Superior temporal gyrus (tissue), 1 donor: ENCODE measurements around the gene PALM.
"Not testable (repeated sequence)": the region's sequence is repeated elsewhere in the genome, so short reads cannot be mapped to it uniquely, and the experiment has no call there.

Source experiments
- DNase-seq: peaks from one replicate; pipeline ENCODE4 v3.0.0-alpha.2; 2016; ENCODE audit errors: extremely low spot score

The PALM gene

DNA sequence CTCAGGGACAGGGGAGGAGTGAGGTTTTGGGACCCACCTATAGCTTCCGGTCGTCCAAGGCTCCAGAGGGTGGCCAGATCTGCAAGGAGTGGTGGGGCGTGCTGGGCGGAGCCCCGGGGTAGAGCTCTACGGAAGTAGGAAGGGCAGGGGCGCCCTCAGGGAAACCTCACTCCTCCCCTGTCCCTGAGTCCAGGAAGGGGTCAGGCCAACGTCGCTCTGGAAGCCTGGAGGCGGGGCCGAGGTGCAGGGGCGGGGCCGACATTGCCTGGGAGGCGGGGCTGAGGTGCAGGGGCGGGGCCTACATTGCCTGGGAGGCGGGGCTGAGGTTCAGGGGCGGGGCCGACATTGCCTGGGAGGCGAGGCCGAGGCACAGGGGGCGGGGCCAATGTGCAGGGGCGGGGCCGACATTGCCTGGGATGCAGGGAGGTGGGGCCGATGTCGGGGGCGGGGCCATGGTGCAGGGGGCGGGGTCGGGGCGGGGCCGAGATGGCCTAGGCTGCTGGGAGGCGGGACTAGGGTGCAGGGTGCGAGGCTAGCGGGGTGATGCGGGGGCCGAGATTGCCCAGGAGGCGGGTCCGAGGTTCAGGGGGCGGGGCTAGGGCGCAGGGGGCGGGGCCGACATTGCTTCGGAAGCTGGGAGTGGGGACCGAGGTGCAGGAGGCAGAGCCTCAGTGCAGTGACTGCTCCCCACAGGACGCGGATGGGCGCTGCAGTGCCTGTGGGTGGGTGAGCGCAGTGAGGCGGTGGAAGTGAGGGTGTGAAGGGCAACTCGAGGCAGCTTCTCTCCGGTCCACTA, 4.9 kb upstream of the PALM start:
- no peak for DNase-seq

DNA sequence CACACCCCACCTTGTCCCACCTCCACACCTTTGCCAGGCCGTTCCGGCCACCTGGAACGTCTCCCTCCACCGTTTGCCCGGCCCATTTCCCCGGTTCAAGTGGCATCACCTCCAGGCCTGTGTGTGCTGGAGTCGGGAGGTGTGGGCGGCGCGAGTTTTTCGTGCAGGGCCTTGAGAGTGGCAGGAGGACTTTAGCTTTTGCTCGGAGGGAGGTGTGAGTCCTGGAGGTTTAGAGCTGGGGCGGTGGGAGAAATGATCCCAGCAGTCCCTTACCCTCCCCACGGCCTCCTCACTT, 4.3 kb upstream of the PALM start:
- no peak for DNase-seq

DNA sequence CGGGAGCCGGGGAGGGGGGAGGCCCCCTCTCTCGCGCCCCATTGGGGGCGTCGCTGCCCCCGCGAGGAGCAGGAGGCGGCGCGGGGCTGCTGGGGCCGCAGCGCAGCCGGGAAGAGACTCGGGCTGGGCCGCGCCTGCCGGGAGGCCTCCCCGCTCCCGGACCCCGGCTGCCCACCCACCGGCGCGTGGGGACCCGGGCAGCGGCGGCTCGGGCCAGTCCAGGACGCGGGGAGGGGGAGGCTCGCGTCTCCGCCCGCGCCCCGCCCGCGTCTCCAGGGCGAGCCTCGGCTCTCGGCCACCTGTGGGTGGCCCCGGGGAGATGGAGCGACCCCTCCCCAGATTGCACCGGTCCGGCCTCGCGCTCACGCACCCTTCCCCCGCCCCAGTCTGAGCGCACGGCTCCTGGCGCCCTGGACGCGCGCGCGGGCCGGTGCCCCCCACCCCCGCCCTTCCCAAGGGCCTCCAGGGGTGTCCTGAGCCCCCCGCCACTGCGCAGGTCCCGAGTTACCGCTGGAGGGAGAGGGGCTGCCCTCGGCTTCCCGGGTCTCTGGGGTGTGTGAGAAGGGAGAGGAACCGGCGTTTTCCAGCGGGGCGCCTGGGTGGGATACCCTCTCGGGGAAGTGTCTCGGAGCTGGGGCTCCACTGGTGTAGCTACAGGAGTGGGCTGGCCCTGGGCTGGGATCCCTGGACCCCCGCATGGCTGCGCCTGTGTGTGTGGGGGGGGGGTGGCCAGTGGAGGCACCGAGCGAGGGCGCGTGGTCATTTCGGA, 645 bp downstream of the PALM start:
- no peak for DNase-seq

DNA sequence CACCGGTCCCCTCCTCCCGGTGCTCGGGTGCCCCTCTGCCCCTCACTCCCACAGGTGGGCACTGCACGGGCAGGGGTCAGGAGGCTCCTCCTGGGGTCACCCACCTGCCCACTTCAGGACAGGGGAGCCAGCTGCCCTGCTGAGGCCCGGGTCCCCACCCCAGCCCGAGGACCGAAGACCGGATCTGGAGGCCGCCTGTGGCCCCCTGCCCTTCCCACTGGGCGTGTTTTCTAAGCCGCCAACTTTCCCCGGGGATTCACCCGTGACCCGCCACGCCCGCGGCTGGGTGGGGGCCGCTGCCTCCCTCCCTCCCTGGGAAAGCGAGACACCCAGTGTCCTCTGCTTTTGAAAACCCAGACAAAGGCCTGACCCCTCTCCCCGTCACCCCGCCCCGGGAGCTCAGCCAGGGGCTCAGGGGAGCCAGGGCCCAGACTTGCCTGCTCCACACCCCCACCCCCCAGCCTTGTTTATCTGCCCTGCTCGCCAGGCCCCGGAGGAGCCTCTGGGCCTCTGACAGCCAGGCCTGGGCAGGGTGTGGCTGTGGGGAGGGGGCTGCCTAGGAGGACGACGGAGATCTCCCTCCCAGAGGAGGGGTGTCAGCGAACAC, 1.3 kb downstream of the PALM start:
- DNase-seq: no peak

DNA sequence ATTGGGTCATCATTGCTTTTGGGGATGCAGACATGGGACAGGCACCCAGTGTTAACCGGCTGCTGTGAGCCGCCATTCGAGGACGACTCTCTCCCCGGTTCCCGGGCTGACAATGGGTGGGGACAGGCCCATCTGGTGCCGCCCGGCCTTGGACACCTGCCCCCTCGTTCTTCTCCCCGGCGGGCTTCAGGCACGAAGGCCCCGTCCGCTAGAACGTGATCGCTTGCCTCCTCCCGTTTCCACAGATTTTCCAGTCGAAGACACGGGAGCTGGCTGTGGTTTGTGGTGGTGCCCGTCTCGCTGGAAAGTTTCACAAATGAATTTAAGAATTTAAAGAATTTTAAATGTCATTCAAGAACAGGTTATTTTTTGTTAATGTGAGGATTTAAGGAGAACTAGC, 2.0 kb downstream of the PALM start:
- peak; percentile 20 for DNase-seq

DNA sequence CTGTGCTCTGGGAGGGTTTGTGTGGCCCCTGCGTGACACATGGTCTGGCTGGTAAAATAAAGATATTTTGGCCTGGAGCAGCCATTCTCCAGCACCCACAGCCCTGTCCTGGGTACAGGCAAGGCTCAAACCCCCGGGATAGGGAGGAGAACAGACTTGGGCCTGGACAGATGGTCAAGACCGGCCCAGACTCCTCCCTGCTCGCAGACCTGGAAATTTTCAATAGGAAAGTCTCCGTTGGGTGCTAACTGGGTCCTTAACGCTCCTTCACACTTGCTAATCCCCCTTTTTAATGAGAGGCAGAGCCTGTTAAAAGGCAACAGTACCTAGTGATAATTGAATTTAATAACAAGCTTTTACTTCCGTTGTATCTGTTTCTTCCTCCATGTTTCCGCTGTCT, 2.5 kb downstream of the PALM start:
- peak; percentile 17 for DNase-seq

DNA sequence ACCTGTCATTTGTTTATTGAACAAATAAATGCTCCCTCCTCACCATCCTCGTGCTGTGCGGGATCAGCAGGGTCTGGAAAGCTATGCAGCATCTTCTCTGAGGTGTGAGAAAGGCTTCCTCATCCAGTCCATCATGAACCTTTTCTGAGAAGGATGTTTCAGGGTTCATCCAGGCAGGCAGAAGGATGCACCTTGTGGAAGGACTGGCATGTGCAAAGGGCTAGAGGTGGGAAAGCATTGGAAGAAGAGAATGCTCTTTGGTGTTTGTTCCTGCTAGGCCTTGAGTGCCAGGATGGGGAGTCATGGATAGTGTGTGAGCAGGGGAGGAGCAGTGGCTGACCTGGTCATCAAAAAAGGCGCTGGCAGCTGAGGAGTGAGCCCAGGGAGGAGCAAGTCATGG, 6.6 kb downstream of the PALM start:
- no peak for DNase-seq

DNA sequence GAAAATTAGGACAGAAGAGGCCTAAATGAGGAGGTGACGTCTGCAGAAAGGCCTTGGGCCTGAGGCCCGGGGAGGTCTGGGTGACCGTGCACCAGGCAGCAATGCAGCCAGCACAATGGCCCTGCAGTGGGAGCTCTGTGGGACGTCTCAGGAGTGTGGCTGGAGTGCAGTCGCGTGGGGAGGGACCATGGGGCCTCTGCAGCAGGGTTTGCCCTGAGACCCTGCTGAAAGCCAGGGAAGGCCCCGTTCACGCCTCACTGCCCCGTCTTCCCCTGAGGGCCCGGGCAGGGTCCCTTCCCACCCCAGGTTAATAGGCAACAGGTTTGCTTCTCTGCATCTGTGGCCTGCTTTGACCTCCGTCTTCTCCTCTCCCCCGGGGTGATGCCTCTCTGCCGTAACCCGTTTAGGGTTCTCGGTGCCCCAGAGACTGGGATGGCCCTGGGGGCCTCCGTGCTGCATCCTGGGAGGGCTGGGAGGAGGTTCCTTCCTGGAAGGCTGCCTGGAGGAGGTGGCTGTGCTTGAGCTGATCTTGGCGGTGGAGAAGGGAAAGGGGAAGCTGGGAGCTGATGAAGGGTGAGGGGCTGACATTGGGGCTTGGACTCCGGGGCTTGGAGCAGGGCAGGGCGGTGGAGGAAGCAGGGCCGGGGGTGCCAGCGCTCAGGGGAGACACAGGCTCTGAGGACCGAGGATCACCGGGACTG, 9.7 kb downstream of the PALM start:
- DNase-seq: no peak

DNA sequence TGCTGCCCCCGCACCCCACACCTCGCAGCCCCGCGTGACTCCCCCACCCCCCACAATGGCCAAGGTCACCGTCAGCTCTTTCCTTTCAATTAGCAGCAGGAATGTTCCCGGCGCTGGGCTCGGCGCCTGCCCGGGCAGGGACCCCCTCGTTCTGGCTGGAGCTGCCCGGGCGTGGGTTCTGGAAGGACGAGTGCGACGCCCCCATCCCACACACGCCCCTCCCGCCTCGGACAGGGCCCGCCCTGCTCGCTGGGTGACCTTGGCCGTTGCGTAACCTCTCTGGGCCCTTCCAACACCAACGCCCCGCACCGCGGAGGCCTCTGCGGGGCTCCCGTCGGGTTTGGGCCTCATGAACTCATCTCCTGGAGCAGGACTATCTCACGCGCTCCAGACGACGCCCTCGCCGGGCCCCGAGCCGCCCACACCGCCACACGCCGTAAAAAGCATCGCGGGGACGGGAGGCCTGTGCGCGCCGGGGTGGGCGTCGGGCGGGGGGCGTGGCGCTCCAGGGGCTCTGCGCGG, 10.3 kb downstream of the PALM start:
- DNase-seq: no peak

DNA sequence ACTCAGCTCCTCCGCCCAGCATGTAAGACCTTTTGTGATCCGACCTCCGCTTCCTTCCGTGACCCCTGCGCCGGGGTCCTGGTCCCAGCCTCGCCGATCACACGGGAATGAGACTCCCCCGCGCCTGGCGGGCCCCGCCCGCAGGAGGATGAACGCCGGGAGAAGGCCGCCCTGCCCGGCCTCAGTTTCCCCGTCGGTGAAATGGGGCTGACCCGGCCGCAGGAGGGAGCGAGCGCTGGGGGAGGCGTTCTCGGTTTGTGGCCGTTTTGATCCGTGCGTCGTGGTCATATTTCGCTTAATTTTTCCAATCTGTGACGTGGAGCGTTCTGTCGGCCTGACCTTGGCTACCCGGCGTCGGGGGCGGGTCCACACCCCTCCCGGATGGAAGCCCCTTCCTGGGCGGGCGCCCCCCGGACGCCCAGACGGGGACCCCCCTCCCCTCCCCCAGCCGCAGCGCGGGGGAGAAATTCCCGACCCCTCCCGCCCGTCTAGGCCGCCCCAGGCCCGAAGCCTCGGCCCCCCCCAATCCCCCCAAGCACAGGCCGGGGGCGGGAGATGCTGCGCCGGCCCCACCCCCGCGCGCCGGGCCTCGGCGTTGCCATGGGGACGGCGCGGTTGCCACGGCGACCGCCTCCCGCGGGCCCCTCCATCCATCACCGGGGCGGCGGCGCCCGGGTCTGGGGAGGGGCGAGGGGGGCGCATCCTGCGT, 11.1 kb downstream of the PALM start:
- no peak for DNase-seq

DNA sequence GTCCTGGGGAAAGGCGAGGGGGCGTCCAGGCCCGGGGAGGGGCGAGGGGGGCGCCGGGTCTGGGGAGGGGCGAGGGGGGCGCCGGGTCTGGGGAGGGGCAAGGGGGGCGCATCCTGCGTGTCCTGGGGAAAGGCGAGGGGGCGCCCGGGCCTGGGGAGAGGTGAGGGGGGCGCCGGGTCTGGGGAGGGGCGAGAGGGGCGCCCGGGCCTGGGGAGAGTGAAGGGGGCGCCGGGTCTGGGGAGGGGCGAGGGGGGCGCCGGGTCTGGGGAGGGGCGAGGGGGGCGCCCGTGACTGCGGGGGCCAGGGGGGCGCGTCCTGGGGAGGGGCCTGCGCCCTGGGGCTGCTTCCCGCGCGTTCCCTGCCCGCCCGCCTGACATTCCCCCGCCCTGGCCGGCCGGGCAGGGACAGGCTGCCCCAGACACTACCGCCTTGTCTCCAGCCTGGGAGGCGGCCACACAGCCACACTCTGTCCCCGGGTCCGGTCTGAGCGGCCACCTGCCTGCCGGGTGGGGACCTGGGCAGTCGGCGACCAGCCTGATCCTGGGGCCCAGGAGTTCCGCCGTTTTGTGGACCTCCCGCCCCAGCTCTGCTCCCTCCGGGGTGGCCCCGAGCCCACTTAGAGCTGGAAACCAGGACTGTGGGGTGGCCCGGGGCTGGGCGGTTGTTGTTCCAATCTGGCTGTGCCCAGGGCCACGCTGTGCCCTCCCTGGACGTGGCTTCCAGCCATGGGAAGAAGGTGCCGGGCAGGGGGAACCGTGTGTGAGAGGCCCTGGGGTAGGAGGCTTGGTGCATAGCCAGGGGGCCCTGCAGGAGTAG, 11.8 kb downstream of the PALM start:
- DNase-seq: peak; percentile 50

DNA sequence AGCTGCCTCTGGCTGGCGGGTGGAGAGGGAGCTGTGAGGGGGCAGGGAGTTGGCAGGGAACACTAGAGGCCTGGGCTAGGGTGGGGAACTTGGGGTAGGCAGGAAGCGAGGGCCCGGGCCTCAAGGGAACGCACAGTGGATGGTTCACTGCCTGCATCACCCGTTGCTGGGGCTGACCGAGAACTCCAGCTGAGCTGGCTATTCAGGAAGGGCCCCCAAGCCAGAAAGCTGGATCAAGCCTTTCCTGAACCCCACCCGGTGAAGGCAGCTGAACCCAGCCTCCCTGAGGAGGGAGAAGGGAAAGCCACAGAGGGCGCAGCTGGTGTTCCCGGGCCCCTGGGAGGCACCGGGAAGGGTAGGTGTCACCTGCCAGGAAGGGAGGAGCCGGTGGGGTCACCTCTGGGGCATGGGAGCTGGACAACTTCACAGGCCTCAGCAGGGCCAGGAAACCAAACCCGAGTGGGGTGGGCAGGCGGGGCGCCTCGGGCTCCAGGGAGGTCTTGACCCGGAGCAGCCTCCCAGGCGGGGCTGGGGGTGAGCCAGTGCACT, 13.9 kb downstream of the PALM start:
- no peak for DNase-seq

DNA sequence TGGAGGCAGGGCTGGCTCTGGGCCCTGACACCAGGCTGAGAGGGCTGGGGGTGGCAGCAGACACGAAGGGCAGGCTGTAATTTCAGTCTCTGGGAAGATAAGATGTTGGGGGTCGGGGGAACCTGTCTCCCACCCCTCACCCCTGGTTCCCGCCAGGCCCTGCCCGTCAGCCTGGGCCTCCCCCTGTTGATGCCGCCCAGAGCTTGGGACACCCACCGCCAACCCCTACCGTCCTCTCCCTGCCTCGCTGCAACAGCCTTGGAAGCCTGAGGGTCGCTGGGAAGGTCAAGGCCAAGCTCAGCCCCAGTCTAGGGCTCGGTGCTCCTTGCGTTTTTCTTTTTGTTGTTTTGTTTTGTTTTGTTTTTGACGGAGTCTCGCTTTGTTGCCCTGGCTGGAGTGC, 14.5 kb downstream of the PALM start:
- DNase-seq: no peak

DNA sequence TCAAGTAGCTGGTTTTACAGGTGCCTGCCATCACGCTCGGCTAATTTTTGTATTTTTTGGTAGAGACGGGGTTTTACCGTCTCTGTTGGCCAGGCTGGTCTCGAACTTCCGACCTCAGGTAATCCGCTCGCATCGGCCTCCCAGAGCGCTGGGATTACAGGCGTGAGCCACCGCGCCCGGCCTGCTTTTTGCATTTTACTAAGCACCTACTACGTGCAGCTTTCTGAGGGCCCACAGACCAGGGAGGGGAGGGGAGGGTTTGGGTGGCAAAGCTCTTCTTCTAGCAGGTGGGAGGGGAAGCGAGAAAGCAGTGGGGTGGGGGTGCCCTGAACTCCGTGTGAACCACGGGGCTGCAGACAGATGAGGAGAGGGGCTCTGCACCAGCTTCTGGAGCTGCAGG, 15.0 kb downstream of the PALM start:
- DNase-seq: no peak

DNA sequence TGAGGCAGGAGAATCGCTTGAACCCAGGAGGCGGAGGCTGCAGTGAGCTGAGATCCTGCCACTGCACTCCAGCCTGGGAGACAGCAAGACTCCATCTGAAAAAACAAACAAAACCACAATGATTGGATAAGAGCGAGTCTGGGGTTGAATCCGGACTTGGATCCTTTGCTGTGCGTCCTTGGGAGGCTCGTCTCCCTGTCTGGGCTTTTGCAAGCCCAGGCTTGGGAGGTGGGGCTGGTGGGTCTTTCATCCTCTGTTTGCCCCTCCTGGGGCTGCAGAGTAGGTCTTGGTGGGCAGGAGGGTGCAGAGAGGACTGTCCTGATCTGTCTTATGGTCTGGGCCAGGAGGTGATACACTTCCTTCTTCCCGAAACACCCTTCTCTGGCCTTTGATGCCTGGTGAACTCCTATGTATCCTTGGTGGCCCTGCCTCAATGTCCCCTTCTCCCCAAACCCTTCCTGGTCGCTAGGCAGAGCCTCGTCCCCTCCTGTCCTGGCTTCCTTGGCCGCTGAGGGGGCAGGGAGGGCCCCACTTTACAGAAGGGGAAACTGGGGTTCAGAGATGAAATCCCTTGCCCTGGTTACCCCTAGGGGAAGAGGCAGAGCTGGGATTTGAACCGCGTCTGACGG, 16.8 kb downstream of the PALM start:
- no peak for DNase-seq

DNA sequence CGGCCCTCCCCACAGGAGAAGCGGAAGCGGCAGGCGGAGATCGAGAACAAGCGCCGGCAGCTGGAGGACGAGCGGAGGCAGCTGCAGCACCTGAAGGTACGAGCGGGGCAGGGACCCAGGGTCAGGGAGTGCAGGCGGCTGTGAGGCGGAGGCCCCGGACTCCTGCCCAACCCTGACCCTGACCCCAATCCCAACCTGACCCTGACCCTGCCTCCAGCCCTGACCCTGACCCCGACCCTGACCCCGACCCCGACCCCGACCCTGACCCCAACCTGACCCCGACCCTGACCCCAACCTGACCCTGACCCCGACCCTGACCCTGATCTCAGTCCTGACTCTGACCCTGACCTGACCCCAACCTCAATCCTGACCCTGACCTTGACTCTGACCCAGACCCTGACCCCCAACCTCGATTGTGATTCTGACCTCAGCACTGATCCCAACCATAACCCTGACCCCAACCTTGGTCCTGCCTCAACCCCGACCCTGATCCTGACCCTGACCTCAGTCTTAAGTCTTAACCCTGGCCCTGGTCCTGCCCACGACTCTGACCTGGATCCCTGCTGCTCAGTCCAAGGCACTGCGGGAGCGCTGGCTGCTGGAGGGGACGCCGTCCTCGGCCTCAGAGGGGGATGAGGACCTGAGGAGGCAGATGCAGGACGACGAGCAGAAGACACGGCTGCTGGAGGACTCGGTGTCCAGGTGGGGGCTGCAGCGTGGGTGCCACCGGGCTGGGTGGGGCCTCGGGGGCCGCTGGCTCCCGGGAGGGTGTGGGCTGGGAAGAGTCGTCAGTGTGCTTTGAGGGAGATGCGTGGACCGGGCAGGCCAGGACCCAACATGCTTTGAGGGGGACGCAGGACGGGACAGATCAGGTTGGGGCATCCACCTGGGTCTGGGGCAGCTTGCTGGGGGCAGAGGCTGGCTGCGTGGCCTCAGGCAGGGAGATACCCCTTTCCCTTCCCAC, 18.5 kb downstream of the PALM start:
- DNase-seq: no peak

DNA sequence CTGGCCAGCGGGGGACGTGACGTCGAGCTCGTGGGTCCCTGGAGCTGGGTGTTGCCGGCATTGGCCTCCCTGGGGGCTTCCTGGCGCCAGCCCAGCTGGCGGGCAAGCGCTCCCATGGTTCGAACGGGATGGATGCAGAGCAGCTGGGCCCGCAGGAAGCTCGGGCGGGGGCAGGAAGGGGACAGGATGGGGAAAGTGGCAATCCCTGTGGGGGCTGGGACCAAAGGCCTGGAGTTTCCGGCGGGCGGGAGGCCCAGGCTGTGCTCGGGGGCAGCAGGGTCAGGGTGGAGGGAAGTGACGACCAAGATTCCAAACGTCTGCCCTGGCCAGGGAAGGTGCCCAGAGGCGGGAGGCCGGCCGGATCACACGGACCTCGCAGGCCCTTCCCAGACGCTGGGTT, 19.3 kb downstream of the PALM start:
- DNase-seq: no peak

DNA sequence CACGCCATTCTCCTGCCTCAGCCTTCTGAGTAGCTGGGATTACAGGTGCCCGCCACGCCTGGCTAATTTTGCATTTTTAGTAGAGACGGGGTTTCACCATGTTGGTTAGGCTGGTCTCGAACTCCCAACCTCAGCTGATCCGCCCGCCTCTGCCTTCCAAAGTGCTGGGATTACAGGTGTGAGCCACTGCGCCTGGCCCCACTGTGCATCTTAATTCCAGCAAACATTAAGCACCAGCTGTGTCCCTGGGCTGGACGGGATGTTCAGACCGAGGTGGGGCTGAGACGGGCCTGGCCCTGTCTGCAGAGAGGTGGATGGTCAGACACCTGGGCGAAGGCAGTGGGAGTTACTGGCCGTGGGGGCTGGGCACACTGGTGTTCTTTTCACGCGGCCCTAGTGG, 20.8 kb downstream of the PALM start:
- DNase-seq: not testable (repeated sequence)
